ENCODE data around the gene AMZ1. TPM values are rescaled to one million over a fixed set of nuclear protein-coding genes. Genes with fewer than 3 reads are reported as not detected.
A peak's percentile ranks its signal among the peaks of the same experiment; 100 is the strongest.

The AMZ1 gene
- total RNA-seq, 1 experiment from 2014 or later = 0.74 TPM

GRCh38 chr7:2660359-2661095 is 27.5 kb upstream of the AMZ1 start:
- Histone ChIP-seq H3T11ph (ENCODE audit: low read length) (no peak overlapping the region), H3K9me3 (ENCODE audit: control insufficient read depth, low read depth, low read length) (no peaks in the 10 kb centered on the region), H2BK12ac (ENCODE audit: insufficient read length, low read depth, low read length) (no peak overlapping the region), H4K8ac (replicated peaks; ENCODE audit: insufficient read length, low read depth, low read length) (no peak overlapping the region), H3K79me1 (ENCODE audit: insufficient read depth, low read depth, low read length, poor library complexity, severe bottlenecking) (no peaks in the 10 kb centered on the region), H3K4me2 (ENCODE audit: insufficient read depth, insufficient read length, low read length) (no peak overlapping the region), H2BK20ac (ENCODE audit: low read depth, low read length, poor library complexity, severe bottlenecking) (no peak overlapping the region), H2AK5ac (ENCODE audit: insufficient read length, low read length) (no peak overlapping the region), H3K79me2 (ENCODE audit: insufficient read depth, low read length) (no peaks in the 10 kb centered on the region), H4K5ac (ENCODE audit: insufficient read length, low read depth, low read length) (no peak overlapping the region), H3K9ac (ENCODE audit: extremely low read depth, insufficient read length, low read length) (no peak overlapping the region), H2BK120ac (ENCODE audit: low read depth, low read length, poor library complexity, severe bottlenecking) (no peak overlapping the region), H3K23ac (ENCODE audit: insufficient read length, low read depth, low read length) (no peak overlapping the region), H3K27me3 (ENCODE audit: insufficient read depth, low read length) (no peaks in the 10 kb centered on the region), H2BK5ac (ENCODE audit: insufficient read length, low read length) (no peak overlapping the region), H2BK15ac (ENCODE audit: low read depth, low read length) (no peak overlapping the region), H2AFZ (ENCODE audit: low read length) (no peak overlapping the region), H3K56ac (ENCODE audit: insufficient read length, low read depth, low read length) (no peak overlapping the region), H3K4me1 (ENCODE audit: insufficient read depth, low read length) (no peaks in the 10 kb centered on the region; the same call in 1 of the 2 replicates), H4K91ac (ENCODE audit: insufficient read length, low read depth, low read length) (no peak overlapping the region), H3K4ac (ENCODE audit: low read depth, low read length) (no peak overlapping the region), H4K20me1 (ENCODE audit: control insufficient read depth, insufficient read depth, insufficient read length) (no peaks in the 10 kb centered on the region), H3K14ac (ENCODE audit: insufficient read depth, low read length) (no peak overlapping the region), H3K18ac (ENCODE audit: insufficient read length, low read depth, low read length) (no peak overlapping the region), H3K23me2 (ENCODE audit: insufficient read length, low read depth, low read length, poor library complexity, severe bottlenecking) (no peaks in the 10 kb centered on the region), H3K27ac (ENCODE audit: insufficient read length, low read depth, low read length) (no peak overlapping the region)
- H3K36me3 Mint-ChIP-seq (ENCODE audit: insufficient read depth in 1 of 3, low read depth in 3 of 3) = peaks cover 7 to 28% (median 22%) of the 10 kb centered on the region in 3 experiments
- H3K4me3 Mint-ChIP-seq = no peak overlapping the region; a peak in 1 of 5 replicates
- peak overlapping the region in 1 of 3 experiments; percentile 59; a peak in 1 of 7 replicates for H3K27ac Mint-ChIP-seq
- TF ChIP-seq, protein P1, sequence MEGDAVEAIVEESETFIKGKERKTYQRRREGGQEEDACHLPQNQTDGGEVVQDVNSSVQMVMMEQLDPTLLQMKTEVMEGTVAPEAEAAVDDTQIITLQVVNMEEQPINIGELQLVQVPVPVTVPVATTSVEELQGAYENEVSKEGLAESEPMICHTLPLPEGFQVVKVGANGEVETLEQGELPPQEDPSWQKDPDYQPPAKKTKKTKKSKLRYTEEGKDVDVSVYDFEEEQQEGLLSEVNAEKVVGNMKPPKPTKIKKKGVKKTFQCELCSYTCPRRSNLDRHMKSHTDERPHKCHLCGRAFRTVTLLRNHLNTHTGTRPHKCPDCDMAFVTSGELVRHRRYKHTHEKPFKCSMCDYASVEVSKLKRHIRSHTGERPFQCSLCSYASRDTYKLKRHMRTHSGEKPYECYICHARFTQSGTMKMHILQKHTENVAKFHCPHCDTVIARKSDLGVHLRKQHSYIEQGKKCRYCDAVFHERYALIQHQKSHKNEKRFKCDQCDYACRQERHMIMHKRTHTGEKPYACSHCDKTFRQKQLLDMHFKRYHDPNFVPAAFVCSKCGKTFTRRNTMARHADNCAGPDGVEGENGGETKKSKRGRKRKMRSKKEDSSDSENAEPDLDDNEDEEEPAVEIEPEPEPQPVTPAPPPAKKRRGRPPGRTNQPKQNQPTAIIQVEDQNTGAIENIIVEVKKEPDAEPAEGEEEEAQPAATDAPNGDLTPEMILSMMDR (conservative IDR thresholded peaks at IDR 0.05) = peak; percentile 69
- no CpG with 5 or more reads among the region's 36 CpGs for WGBS (ENCODE audit: extremely low coverage, insufficient read length, low lambda C conversion rate)
- DNase-seq = no peak
- H3K9me3 Mint-ChIP-seq = no peaks in the 10 kb centered on the region; a peak in 1 of 5 replicates
- H3K4me1 Mint-ChIP-seq = peaks cover 5 to 14% of the 10 kb centered on the region in 2 experiments; a peak in 2 of 4 replicates
- peaks cover 2% of the 10 kb centered on the region for H3K27me3 Mint-ChIP-seq (ENCODE audit: low read depth)

All from H9 (cell line).